T follicular helper cell (primary cell): Measurements from ENCODE around the gene ANKRD39.
A peak's percentile ranks its signal among the peaks of the same experiment; 100 is the strongest.

Experiments used
- DNase-seq: peaks from one replicate; pipeline ENCODE4 v3.0.0-alpha.2; 2020; ENCODE audit warnings: low read depth

The ANKRD39 gene

GRCh38 chr2:96826546-96827278, 31.1 kb downstream of the ANKRD39 start:
- no peak for DNase-seq

DNA sequence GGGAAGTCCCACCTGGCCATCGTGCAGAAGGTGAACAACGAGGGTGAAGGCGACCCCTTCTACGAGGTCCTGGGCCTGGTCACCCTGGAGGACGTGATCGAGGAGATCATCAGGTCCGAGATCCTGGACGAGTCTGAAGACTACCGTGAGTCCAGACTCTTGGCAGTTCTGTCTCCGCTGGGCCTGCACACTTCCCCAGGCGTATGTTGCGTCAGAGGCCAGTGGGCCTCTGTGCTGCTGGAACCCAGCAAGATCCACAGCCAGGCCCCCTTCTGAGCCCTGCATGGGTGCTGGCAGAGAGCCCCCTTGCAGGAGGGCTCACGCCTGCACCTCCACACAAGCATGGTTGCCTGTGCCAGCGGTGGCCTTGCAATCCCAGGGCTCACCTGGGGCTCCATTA, 32.8 kb downstream of the ANKRD39 start:
- no peak for DNase-seq

GRCh38 chr2:96824079-96824870, 33.5 kb downstream of the ANKRD39 start:
- DNase-seq, result no peak

- no peak for DNase-seq
Observed at GRCh38 chr2:96823198-96823597, 34.6 kb downstream of the ANKRD39 start.

DNA sequence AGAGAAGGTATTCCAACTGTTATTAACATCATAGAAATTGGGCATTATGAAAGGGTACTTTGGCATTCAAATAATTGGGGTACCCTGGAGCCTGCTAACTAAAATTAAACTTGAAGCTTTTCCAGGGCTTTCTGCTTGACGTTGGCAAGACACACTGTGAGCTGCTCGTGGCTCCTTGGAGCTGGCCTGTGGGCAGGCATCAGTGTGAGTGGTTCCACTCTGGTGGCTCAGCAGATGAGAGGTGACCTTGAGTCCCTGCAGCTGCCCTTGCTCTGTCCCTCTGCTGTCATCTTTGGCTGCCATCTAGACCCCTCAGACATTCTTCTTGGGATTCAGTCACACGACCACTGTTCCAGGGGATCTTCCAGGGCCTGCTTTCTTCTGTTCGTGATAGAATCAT, 35.0 kb downstream of the ANKRD39 start:
- DNase-seq, result no peak

- DNase-seq, result no peak
Observed at GRCh38 chr2:96821113-96821675, 36.6 kb downstream of the ANKRD39 start.

DNA sequence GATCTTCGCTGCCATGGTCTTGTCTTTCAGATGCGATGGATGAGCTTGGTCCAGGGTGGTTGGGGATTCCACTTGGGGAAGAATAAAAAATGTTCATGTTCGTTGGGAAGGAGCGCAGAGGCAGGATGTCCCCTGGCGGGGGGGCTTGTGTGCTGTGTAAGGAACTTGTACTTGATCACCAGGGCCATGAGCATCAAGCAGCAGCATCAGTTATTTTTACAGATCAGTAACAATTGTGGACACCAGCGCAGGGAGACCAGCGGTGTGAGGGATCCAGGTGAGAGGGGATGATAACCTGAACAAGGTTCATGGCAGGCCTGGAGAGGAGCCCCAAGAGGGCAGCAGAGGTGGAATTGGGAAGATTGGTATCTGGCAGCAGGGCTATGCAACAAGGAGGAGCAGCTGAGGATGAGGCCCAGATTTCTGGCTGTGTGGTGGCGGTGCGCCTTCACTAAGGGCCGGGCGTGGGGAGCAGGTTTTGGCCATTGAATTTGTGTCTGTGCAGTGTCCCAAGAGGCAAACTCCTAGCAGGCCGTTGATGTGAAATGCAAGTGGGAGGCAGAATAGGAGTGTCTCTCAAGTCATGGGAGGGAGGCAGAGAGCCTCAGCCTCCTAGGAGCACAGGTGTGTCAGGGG, 37.8 kb downstream of the ANKRD39 start:
- no peak for DNase-seq

- DNase-seq, result no peak
Observed at GRCh38 chr2:96819128-96819875, 38.5 kb downstream of the ANKRD39 start.

- DNase-seq, result no peak
Observed at GRCh38 chr2:96817882-96818281, 39.9 kb downstream of the ANKRD39 start.

DNA sequence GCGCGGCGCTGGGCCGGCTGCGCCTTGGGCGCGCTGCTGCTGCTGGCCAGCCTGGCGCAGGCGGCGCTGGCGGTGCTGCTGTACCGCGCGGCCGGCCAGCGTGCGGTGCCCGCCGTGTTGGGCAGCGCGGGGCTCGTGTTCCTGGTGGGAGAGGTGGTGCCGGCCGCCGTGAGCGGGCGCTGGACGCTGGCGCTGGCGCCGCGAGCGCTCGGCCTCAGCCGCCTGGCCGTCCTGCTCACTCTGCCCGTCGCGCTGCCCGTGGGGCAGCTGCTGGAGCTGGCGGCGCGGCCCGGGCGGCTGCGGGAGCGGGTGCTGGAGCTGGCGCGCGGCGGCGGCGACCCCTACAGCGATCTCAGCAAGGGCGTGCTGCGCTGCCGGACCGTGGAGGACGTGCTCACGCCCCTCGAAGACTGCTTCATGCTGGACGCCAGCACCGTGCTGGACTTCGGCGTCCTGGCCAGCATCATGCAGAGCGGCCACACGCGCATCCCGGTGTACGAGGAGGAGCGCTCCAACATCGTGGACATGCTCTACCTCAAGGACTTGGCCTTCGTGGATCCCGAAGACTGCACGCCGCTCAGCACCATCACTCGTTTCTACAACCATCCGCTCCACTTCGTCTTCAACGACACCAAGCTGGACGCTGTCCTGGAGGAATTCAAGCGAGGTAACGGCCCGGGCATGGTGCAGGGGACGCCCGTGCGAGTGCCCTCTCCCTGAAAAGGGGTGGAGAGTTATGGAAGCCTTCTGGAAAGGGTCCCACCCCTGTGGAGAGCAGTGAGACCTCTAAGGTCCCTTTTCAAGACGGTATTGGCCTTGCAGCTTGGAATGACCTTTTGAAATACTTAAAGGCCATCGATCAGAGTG, 40.7 kb downstream of the ANKRD39 start:
- DNase-seq, result no peak

DNA sequence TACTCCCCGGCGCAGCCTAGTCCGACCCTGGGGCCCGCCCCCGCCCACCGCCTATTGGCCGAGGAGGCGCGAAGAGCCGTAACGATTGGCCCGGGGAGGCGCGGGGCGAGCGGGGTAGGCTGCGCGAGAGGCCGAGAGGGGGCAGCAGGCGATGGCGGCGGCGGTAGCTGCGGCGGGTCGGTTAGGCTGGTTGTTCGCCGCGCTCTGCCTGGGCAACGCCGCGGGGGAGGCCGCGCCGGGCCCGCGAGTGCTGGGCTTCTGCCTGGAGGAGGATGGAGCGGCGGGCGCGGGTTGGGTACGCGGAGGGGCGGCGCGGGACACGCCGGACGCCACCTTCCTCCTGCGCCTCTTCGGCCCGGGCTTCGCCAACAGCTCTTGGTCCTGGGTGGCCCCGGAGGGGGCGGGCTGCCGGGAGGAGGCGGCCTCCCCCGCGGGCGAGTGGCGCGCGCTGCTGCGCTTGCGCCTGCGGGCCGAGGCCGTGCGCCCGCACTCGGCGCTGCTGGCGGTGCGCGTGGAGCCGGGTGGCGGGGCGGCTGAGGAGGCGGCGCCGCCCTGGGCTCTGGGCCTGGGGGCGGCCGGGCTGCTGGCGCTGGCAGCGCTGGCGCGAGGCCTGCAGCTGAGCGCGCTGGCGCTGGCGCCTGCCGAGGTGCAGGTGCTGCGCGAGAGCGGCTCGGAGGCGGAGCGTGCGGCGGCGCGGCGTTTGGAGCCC, 41.5 kb downstream of the ANKRD39 start, which contains the start of gene CNNM3:
Gene CNNM3, plus strand, starts transcription at position 142 of the 709 bp plus-strand sequence. Its CDS starts 10 bp downstream, at position 152.
- peak; percentile 90 for DNase-seq

GRCh38 chr2:96815326-96816126, 42.3 kb downstream of the ANKRD39 start:
- no peak for DNase-seq

- DNase-seq, result no peak
Observed at GRCh38 chr2:96813656-96814055, 44.2 kb downstream of the ANKRD39 start.

DNA sequence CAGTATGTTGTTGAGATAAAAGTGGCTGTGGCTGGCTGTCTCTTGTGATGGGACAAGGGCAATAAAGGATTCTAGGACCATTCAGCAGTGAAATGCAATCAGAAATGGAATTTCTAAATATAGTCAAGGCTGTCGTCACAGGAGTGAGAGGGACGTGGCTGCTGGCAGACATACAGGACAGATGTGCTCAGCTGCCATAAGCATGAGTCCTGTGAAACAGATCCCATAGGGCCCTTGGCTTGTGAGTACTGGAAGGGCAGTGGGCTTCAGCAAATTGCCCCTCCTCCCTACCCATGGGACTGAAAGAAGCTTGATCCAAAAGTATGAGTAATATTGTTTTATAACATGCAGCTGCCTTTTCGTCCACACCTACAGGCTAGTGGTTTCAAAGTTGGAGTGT, 45.9 kb downstream of the ANKRD39 start:
- no peak for DNase-seq

GRCh38 chr2:96810783-96811192, 47.0 kb downstream of the ANKRD39 start:
- DNase-seq, result no peak

GRCh38 chr2:96809951-96810782, 47.6 kb downstream of the ANKRD39 start:
- DNase-seq, result no peak

- DNase-seq, result no peak
Observed at GRCh38 chr2:96809216-96809882, 48.5 kb downstream of the ANKRD39 start.
